Choroid plexus epithelial cell (primary cell): Measurements from ENCODE around the gene AGR3.
"Not testable (repeated sequence)": the region's sequence is repeated elsewhere in the genome, so short reads cannot be mapped to it uniquely, and the experiment has no call there.

Source experiments
- DNase-seq: peaks from one replicate; pipeline ENCODE4 v3.0.0-alpha.2; 2010; ENCODE audit warnings: low read depth
- H3K4me3 ChIP-seq: 2 replicates; pipeline ENCODE4 v1.5.1; 2011; ENCODE audit warnings: low read depth, mild to moderate bottlenecking, control low read depth, low read length, moderate library complexity
- CTCF ChIP-seq: conservative IDR thresholded peaks from 2 replicates; pipeline ENCODE4 v1.5.1; 2011; ENCODE audit warnings: low read depth, mild to moderate bottlenecking, control low read depth, inconsistent platforms, low read length, moderate library complexity

The AGR3 gene

GRCh38 chr7:16875861-16876260 is 5.9 kb downstream of the AGR3 start:
- DNase-seq = no peak
- TF ChIP-seq CTCF = no peak
- H3K4me3 ChIP-seq = no peak overlapping the region

GRCh38 chr7:16874066-16874465 is 7.7 kb downstream of the AGR3 start:
- TF ChIP-seq CTCF = no peak
- no peak for DNase-seq
- H3K4me3 ChIP-seq = no peak overlapping the region

- H3K4me3 ChIP-seq = no peak overlapping the region
- TF ChIP-seq CTCF = no peak
- no peak for DNase-seq
Measured at GRCh38 chr7:16867328-16867727, 14.5 kb downstream of the AGR3 start.

- H3K4me3 ChIP-seq, DNase-seq: not testable (repeated sequence)
Measured at GRCh38 chr7:16853189-16853588, 28.6 kb downstream of the AGR3 start.

- H3K4me3 ChIP-seq = no peak overlapping the region
- no peak for DNase-seq
- no peak for TF ChIP-seq CTCF
Measured at GRCh38 chr7:16851829-16852228, 30.0 kb downstream of the AGR3 start.

- no peak for TF ChIP-seq CTCF
- H3K4me3 ChIP-seq = peak overlapping the region; percentile 47
- no peak for DNase-seq
Measured at GRCh38 chr7:16850614-16851466, 30.9 kb downstream of the AGR3 start.

GRCh38 chr7:16849296-16850148 is 32.3 kb downstream of the AGR3 start:
- TF ChIP-seq CTCF = no peak
- no peak for DNase-seq
- H3K4me3 ChIP-seq = no peak overlapping the region
